OCI-LY1 (cell line): Measurements from ENCODE around the gene CSF3R.

ENCODE experiments used
- H2AFZ ChIP-seq: fragments of 200-600 bp; sonication (generic), shearing (Covaris generic); 2 replicates; pipeline ENCODE4 v1.6.0; 2014; ENCODE audit warnings: antibody characterized with exemption, mild to moderate bottlenecking, low read length
- H3F3A ChIP-seq: fragments of 200-600 bp; sonication (generic), shearing (Covaris generic); 2 replicates; pipeline ENCODE4 v1.6.0; 2014; ENCODE audit warnings: mild to moderate bottlenecking, antibody characterized with exemption, low read length, moderate library complexity; ENCODE audit not compliant: insufficient read depth
- H3K27ac ChIP-seq: fragments of 200-600 bp; sonication (generic); 2 replicates; pipeline ENCODE4 v1.5.1; 2014; ENCODE audit warnings: low read length, mixed run types, mild to moderate bottlenecking, low read depth; ENCODE audit not compliant: poor library complexity, severe bottlenecking
- H3K27me3 ChIP-seq: fragments of 200-600 bp; sonication (generic); 2 replicates; pipeline ENCODE4 v1.6.0; 2014; ENCODE audit warnings: antibody characterized with exemption, mild to moderate bottlenecking, low read length, moderate library complexity; ENCODE audit not compliant: insufficient read depth
- H3K36me3 ChIP-seq: fragments of 200-600 bp; sonication (generic); 2 replicates; pipeline ENCODE4 v1.6.1; 2014; ENCODE audit warnings: mild to moderate bottlenecking, antibody characterized with exemption, low read length, moderate library complexity, mixed read lengths; ENCODE audit not compliant: insufficient read depth
- H3K4me1 ChIP-seq: fragments of 200-600 bp; sonication (generic); 2 replicates; pipeline ENCODE4 v1.5.1; 2014; ENCODE audit warnings: mild to moderate bottlenecking, low read length, moderate library complexity; ENCODE audit not compliant: insufficient read depth, severe bottlenecking
- H3K4me2 ChIP-seq: fragments of 200-600 bp; sonication (generic), shearing (Covaris generic); 2 replicates; pipeline ENCODE4 v1.6.1; 2014; ENCODE audit warnings: low read length
- H3K4me3 ChIP-seq: fragments of 200-600 bp; sonication (generic); 2 replicates; pipeline ENCODE4 v1.5.1; 2014; ENCODE audit warnings: low read length, low read depth, mild to moderate bottlenecking, mixed read lengths; ENCODE audit not compliant: poor library complexity, severe bottlenecking
- H3K79me2 ChIP-seq: fragments of 200-600 bp; shearing (Covaris generic); 2 replicates; pipeline ENCODE4 v1.6.1; 2016; ENCODE audit warnings: mixed run types, low read length, mixed read lengths; ENCODE audit not compliant: insufficient read depth
- H3K9ac ChIP-seq: fragments of 200-600 bp; sonication (generic), shearing (Covaris generic); 2 replicates; pipeline ENCODE4 v1.6.1; 2014; ENCODE audit warnings: mild to moderate bottlenecking, low read length, mixed read lengths
- H3K9me2 ChIP-seq: fragments of 200-600 bp; sonication (generic), shearing (Covaris generic); 2 replicates; pipeline ENCODE4 v1.6.1; 2014; ENCODE audit warnings: low read depth, mild to moderate bottlenecking, low read length, mixed read lengths
- H3K9me3 ChIP-seq: fragments of 200-600 bp; shearing (Covaris generic); 2 replicates; pipeline ENCODE4 v1.6.1; 2014; ENCODE audit warnings: low read length, mixed read lengths
- H4K20me1 ChIP-seq: fragments of 200-600 bp; sonication (generic), shearing (Covaris generic); 2 replicates; pipeline ENCODE4 v1.6.0; 2016; ENCODE audit warnings: mild to moderate bottlenecking, low read length; ENCODE audit not compliant: insufficient read depth
- EZH2 ChIP-seq: fragments of 200-600 bp; sonication (generic), shearing (Covaris generic); IDR thresholded peaks from 2 replicates; pipeline ENCODE4 v1.8.0; 2017; ENCODE audit warnings: borderline replicate concordance, mixed run types, mild to moderate bottlenecking, antibody characterized with exemption, low read length, moderate library complexity, mixed read lengths
- TF ChIP-seq, protein P1 (sequence below): fragments of 200-600 bp; sonication (generic), shearing (Covaris generic); IDR thresholded peaks from 2 replicates; pipeline ENCODE4 v1.5.1; 2017; ENCODE audit warnings: mild to moderate bottlenecking, antibody characterized with exemption, low read length, moderate library complexity, mixed read lengths

CSF3R gene

DNA sequence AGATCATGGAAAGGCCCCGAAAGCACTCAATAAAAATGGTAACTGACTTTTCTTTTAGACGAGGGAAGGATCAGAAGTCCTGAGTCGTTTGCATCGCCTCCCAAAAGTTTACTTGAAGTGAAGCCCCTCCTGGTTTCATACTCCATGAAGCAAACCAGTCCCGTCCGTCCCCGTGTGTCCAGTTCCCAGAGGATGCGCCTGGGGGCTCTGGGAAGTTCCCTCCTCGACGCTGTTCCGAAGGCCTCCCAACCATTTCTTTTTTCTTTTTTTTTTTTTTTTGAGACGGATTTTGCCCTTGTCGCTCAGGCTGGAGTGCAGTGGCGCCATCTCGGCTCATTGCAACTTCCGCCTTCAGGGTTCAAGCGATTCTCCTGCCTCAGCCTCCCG lies 31.8 kb downstream of the CSF3R start:
- Histone ChIP-seq H2AFZ (no peak overlapping the region), H3K27me3 (peaks cover 3% of the 10 kb centered on the region; the same call in 1 of the 2 replicates), H4K20me1 (no peaks in the 10 kb centered on the region), H3K27ac (no peak overlapping the region), H3K79me2 (no peaks in the 10 kb centered on the region), H3K4me1 (peaks cover 13% of the 10 kb centered on the region), H3K9me2 (no peaks in the 10 kb centered on the region), H3K4me3 (peak overlapping the region; percentile 69), H3K9ac (peak overlapping the region; percentile 71), H3K9me3 (no peaks in the 10 kb centered on the region), H3F3A (no peaks in the 10 kb centered on the region), H3K36me3 (peaks cover 20% of the 10 kb centered on the region), H3K4me2 (peak overlapping the region; percentile 80)
- TF ChIP-seq, protein P1, sequence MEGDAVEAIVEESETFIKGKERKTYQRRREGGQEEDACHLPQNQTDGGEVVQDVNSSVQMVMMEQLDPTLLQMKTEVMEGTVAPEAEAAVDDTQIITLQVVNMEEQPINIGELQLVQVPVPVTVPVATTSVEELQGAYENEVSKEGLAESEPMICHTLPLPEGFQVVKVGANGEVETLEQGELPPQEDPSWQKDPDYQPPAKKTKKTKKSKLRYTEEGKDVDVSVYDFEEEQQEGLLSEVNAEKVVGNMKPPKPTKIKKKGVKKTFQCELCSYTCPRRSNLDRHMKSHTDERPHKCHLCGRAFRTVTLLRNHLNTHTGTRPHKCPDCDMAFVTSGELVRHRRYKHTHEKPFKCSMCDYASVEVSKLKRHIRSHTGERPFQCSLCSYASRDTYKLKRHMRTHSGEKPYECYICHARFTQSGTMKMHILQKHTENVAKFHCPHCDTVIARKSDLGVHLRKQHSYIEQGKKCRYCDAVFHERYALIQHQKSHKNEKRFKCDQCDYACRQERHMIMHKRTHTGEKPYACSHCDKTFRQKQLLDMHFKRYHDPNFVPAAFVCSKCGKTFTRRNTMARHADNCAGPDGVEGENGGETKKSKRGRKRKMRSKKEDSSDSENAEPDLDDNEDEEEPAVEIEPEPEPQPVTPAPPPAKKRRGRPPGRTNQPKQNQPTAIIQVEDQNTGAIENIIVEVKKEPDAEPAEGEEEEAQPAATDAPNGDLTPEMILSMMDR = no peak
- TF ChIP-seq EZH2 = no peak

DNA sequence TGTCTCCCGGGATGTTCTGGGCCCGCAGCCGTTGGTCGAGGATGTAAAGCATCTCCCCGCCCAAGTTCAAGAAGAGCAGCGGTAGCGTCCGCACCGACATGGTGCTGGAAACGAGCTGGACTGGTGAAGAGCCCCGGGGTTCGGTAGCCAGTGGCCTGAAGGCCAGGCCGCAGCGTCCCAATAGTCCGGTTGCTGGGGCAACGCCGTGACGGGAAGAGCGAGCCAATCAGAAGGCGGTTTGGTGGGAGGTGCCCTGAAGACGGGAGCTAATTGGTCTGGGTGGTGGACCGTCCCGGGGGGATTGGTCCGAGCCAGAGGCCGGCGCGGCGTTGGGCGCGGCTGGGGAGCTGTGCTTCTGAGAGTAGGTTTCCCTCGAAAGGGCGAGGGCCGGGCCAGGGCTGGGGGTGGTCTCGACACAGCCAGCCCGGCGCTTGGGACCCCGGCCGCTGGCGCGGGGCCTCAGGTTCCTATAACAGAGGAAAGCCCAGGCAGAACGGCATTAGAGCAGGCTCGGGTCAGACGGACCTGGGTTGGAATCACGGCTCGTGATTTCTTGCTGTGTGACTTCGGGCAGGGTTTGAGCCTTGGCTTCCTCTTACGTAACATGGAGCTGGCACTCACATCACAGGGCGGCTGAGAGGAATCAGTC lies 32.3 kb downstream of the CSF3R start, which contains the start of gene OSCP1:
OSCP1 (minus strand) TSS at position 182 of the 649 bp plus-strand sequence; CDS start at position 100, 82 bp downstream.
- Histone ChIP-seq H3K36me3 (peaks cover 15% of the 10 kb centered on the region), H3K9me3 (no peaks in the 10 kb centered on the region), H3F3A (no peaks in the 10 kb centered on the region)

DNA sequence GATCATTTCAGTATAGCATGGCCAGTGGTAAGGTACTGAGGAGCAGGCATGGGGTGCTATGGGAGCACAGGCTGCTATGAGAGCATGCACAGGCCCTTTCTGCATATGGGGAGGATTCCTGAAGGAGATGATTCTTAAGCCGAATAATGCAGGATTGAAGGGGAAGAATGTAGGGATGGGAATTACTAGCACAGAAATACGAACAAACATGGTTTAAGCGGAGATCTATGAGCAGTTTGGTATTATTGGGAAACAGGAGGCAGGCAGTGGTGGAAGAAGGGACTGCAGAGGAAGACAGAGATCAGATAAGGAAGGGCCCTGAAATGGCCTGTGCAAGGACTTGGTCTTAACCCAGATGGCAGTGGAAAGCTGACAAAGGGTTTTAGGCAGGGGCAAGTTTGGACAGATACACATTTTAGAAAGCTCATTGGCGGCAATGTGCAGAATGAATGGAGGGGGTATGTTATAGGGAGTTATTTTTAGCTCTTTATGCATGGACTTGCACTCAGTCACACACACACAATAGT lies 34.1 kb downstream of the CSF3R start:
- no peaks in the 10 kb centered on the region for H3K79me2 ChIP-seq
- no peaks in the 10 kb centered on the region for H3K9me3 ChIP-seq
- H3K4me1 ChIP-seq = peaks cover 13% of the 10 kb centered on the region
- no peaks in the 10 kb centered on the region for H3K36me3 ChIP-seq
- no peak for TF ChIP-seq EZH2
- TF ChIP-seq, protein P1 = no peak
- no peak overlapping the region for H3K4me2 ChIP-seq
- no peak overlapping the region for H2AFZ ChIP-seq
- peaks cover 3% of the 10 kb centered on the region; the same call in 1 of the 2 replicates for H3K27me3 ChIP-seq
- H3K27ac ChIP-seq = no peak overlapping the region
- H3K9me2 ChIP-seq = no peaks in the 10 kb centered on the region
- no peak overlapping the region for H3K9ac ChIP-seq
- H4K20me1 ChIP-seq = no peaks in the 10 kb centered on the region
- no peak overlapping the region for H3K4me3 ChIP-seq
- no peaks in the 10 kb centered on the region for H3F3A ChIP-seq

More for the DNA sequence above, 32.3 kb downstream of the CSF3R start, which contains the start of gene OSCP1:
- no peak for TF ChIP-seq EZH2
- TF ChIP-seq, protein P1 = no peak
- Histone ChIP-seq H3K79me2 (no peaks in the 10 kb centered on the region), H3K27ac (no peak within 1 kb of the TSS), H3K27me3 (peaks cover 3% of the 10 kb centered on the region; the same call in 1 of the 2 replicates), H4K20me1 (no peaks in the 10 kb centered on the region), H3K4me2 (peak within 1 kb of the TSS; percentile 80), H3K9ac (peak within 1 kb of the TSS; percentile 71), H2AFZ (no peak within 1 kb of the TSS), H3K4me1 (peaks cover 13% of the 10 kb centered on the region), H3K9me2 (no peaks in the 10 kb centered on the region), H3K4me3 (peak within 1 kb of the TSS; percentile 69)
